HEK293 (cell line): ENCODE data around the gene TTC33.

Source experiments
- ZNF184 ChIP-seq: fragments of 450-650 bp; IDR thresholded peaks from 2 replicates; pipeline ENCODE4 v1.5.1; 2018; ENCODE audit warnings: missing biosample characterization, mild to moderate bottlenecking, missing genetic modification characterization
- TF ChIP-seq, protein P1 (sequence below): fragments of 450-650 bp; formaldehyde crosslinking; IDR thresholded peaks from 2 replicates; pipeline ENCODE4 v1.5.1; 2016; ENCODE audit warnings: missing biosample characterization, missing genetic modification characterization

DNA sequence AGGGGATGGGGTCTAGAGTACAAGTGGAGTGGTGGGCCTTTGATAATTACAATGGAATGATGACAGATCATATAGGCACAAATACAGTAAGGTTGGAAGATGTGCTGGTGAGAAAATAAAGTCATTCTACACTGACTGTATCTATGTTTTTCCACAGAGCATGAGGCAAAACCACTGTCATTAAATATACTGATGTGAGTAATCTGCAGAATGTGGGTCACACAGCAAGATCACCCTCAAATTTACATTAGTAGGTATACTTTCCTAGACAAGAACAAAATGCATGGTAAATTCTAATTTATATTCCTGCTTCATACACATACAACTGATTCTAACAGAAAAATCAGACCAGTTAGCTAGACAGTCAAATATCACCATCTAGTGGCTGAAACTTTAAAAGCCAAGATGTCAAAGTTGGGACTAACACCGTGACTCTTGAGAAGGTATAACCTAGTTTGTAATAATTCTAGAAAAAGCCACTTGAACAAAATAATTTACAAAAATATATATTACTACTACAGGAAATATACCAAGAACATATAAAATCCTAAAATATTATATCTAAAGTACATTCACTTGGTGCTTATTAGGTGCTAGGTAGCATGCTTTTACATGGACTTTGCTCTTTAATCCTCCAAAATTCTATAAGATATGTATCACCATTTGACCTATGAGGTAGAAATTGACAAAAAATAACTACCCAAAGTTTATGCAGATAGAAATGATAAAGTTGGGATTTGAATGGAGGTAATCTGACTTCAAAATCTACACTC lies 19.5 kb downstream of the TTC33 start:
- no peak for TF ChIP-seq ZNF184 (tag by site-specific recombination)
- TF ChIP-seq, protein P1, sequence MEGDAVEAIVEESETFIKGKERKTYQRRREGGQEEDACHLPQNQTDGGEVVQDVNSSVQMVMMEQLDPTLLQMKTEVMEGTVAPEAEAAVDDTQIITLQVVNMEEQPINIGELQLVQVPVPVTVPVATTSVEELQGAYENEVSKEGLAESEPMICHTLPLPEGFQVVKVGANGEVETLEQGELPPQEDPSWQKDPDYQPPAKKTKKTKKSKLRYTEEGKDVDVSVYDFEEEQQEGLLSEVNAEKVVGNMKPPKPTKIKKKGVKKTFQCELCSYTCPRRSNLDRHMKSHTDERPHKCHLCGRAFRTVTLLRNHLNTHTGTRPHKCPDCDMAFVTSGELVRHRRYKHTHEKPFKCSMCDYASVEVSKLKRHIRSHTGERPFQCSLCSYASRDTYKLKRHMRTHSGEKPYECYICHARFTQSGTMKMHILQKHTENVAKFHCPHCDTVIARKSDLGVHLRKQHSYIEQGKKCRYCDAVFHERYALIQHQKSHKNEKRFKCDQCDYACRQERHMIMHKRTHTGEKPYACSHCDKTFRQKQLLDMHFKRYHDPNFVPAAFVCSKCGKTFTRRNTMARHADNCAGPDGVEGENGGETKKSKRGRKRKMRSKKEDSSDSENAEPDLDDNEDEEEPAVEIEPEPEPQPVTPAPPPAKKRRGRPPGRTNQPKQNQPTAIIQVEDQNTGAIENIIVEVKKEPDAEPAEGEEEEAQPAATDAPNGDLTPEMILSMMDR (tag by site-specific recombination) = peak; percentile 43; the same call in 1 of the 2 replicates
